Neuronal stem cell (in vitro differentiated cells): ENCODE results near the gene SORL1.

Source experiments
- DNase-seq: peaks from one replicate; pipeline ENCODE4 v3.0.0-alpha.2; 2013; ENCODE audit warnings: low spot score
- H2AFZ ChIP-seq: one replicate; pipeline ENCODE4 v1.6.1; 2013; ENCODE audit warnings: mild to moderate bottlenecking, low read length, inconsistent platforms
- H2AK5ac ChIP-seq: 2 replicates; pipeline ENCODE4 v1.6.1; 2013; ENCODE audit warnings: low read depth, mild to moderate bottlenecking, inconsistent platforms, low read length, moderate library complexity, mixed read lengths
- H2BK120ac ChIP-seq: 2 replicates; pipeline ENCODE4 v1.6.1; 2013; ENCODE audit warnings: low read depth, mild to moderate bottlenecking, inconsistent platforms, low read length, moderate library complexity, mixed read lengths
- H2BK12ac ChIP-seq: one replicate; pipeline ENCODE4 v1.6.1; 2013; ENCODE audit warnings: low read length, inconsistent platforms
- H2BK15ac ChIP-seq: 2 replicates; pipeline ENCODE4 v1.6.1; 2013; ENCODE audit warnings: mild to moderate bottlenecking, low read length, inconsistent platforms, mixed read lengths
- H2BK5ac ChIP-seq: one replicate; pipeline ENCODE4 v1.6.1; 2013; ENCODE audit warnings: inconsistent platforms, mild to moderate bottlenecking, low read length, moderate library complexity
- H3K14ac ChIP-seq: one replicate; pipeline ENCODE4 v1.6.1; 2013; ENCODE audit warnings: low read length, inconsistent platforms
- H3K18ac ChIP-seq: 2 replicates; pipeline ENCODE4 v1.6.1; 2013; ENCODE audit warnings: low read length, inconsistent platforms
- H3K23ac ChIP-seq: 2 replicates; pipeline ENCODE4 v1.6.1; 2013; ENCODE audit warnings: low read depth, mild to moderate bottlenecking, mixed read lengths, low read length, inconsistent platforms; ENCODE audit not compliant: poor library complexity
- H3K27ac ChIP-seq: replicated peaks from 3 replicates; pipeline ENCODE4 v1.5.1; 2013; ENCODE audit warnings: low read length, inconsistent platforms
- H3K27me3 ChIP-seq, 3 experiments: 2 replicates each; pipeline ENCODE4 v1.6.1; 2013; ENCODE audit warnings: low read length in 3 of 3, mild to moderate bottlenecking in 2 of 3, inconsistent platforms in 1 of 3, low read depth in 1 of 3, mixed read lengths in 1 of 3, moderate library complexity in 1 of 3; ENCODE audit not compliant: control insufficient read depth in 3 of 3, insufficient read depth in 3 of 3
- H3K36me3 ChIP-seq, 2 donors: replicated peaks in 1 of 2; 2 replicates each; pipeline ENCODE4 v1.6.1; 2013; ENCODE audit warnings: low read length in 2 of 2; ENCODE audit not compliant: control insufficient read depth in 2 of 2, insufficient read depth in 2 of 2
- H3K4ac ChIP-seq: 2 replicates; pipeline ENCODE4 v1.6.1; 2013; ENCODE audit warnings: inconsistent platforms, mild to moderate bottlenecking, low read length, moderate library complexity
- H3K4me1 ChIP-seq, 2 donors: 1 replicate in 1 of 2; 2 replicates in 1 of 2; pipeline ENCODE4 v1.6.1; 2013; ENCODE audit warnings: low read length in 2 of 2, low read depth in 1 of 2; ENCODE audit not compliant: control insufficient read depth in 2 of 2, insufficient read depth in 1 of 2
- H3K4me2 ChIP-seq: one replicate; pipeline ENCODE4 v1.6.1; 2013; ENCODE audit warnings: mild to moderate bottlenecking, low read length, inconsistent platforms; ENCODE audit not compliant: insufficient read depth, poor library complexity, severe bottlenecking
- H3K4me3 ChIP-seq, 2 donors: 2 replicates each; pipeline ENCODE4 v1.5.1; 2013; ENCODE audit warnings: low read length in 2 of 2, mild to moderate bottlenecking in 2 of 2, inconsistent platforms in 1 of 2, moderate library complexity in 1 of 2
- H3K79me1 ChIP-seq: one replicate; pipeline ENCODE4 v1.6.1; 2013; ENCODE audit warnings: low read depth, mild to moderate bottlenecking, inconsistent platforms, low read length, moderate library complexity
- H3K9ac ChIP-seq: one replicate; pipeline ENCODE4 v1.6.1; 2013; ENCODE audit warnings: mild to moderate bottlenecking, low read depth, low read length, inconsistent platforms; ENCODE audit not compliant: poor library complexity
- H3K9me3 ChIP-seq, 2 donors: replicated peaks in 1 of 2; 2 replicates each; pipeline versions ENCODE3 to v1.6.1; 2013; ENCODE audit warnings: low read length in 2 of 2, mild to moderate bottlenecking in 2 of 2, inconsistent platforms in 1 of 2, low read depth in 1 of 2, mixed read lengths in 1 of 2, moderate library complexity in 1 of 2; ENCODE audit not compliant: control insufficient read depth in 2 of 2, insufficient read depth in 1 of 2
- H4K8ac ChIP-seq: one replicate; pipeline ENCODE4 v1.6.1; 2013; ENCODE audit warnings: low read depth, mild to moderate bottlenecking, inconsistent platforms, low read length, moderate library complexity
- H4K91ac ChIP-seq: one replicate; pipeline ENCODE4 v1.6.1; 2013; ENCODE audit warnings: low read length, low read depth, mild to moderate bottlenecking, inconsistent platforms; ENCODE audit not compliant: poor library complexity
- WGBS, 2 donors: extraction: QIAGEN DNeasy Blood & Tissue Kit; methylation state at CpG; one replicate each; pipeline ENCODE4 v1.1.7; 2013; ENCODE audit warnings: missing lambda C conversion rate in 2 of 2, mixed read lengths in 1 of 2; ENCODE audit not compliant: insufficient read length in 2 of 2, insufficient replicate concordance in 1 of 2; ENCODE audit errors: extremely low coverage in 2 of 2; 5-methylcytosine and 5-hydroxymethylcytosine counted together

Gene SORL1

DNA sequence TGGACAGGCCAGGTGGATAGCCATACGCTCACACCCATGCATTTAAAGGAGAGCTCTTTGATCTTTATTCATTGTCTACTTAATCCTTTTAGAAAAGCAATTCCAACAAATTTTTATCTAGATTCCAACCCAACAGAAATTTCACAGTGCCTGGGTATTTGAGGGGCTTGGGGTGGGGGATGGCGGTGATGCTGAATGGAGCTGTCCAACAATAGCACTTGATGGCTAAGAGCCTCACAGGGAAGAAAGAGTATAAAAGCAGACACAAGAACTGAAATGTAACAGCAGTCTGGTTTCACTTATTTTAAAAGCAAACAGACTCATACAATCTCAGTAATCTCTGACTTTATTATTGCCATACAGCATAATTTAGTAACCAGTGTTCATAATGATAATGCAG lies 102.4 kb downstream of the SORL1 start:
- Histone ChIP-seq H4K91ac (no peak overlapping the region), H2BK120ac (no peak overlapping the region), H3K27ac (no peak overlapping the region), H3K27me3 (no peaks in the 10 kb centered on the region), H3K4me3 (no peak overlapping the region), H3K36me3 (peaks cover 4 to 60% of the 10 kb centered on the region in 2 donors), H2BK5ac (no peak overlapping the region), H2BK12ac (no peak overlapping the region), H2AFZ (no peak overlapping the region), H2AK5ac (no peak overlapping the region), H3K23ac (no peak overlapping the region), H3K18ac (no peak overlapping the region), H2BK15ac (no peak overlapping the region), H4K8ac (no peak overlapping the region), H3K14ac (no peak overlapping the region), H3K79me1 (no peaks in the 10 kb centered on the region), H3K4ac (no peak overlapping the region), H3K9ac (no peak overlapping the region), H3K4me2 (no peak overlapping the region), H3K4me1 (peaks cover 11 to 20% of the 10 kb centered on the region in 2 donors), H3K9me3 (no peaks in the 10 kb centered on the region)
- DNase-seq: no peak
- no CpG with 5 or more reads among the region's 2 CpGs for WGBS, 2 donors

DNA sequence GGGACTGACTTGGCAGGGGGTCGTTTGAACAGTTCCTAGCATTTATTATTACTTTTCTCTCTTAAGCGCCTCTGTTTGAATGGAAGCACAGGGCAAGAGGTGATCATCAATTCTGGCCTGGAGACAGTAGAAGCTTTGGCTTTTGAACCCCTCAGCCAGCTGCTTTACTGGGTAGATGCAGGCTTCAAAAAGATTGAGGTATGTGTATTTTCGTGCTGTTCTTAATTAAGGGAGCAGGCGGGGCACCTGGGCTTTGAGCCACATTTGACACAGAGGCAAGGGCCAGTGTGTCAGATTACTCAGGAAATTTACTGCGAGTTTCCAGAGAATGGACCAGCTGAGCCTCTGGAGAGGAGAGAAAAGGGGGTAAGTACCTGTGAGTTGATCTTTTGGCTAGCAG lies 103.0 kb downstream of the SORL1 start:
- no peak overlapping the region for H2BK5ac ChIP-seq
- no peaks in the 10 kb centered on the region for H3K79me1 ChIP-seq
- no peaks in the 10 kb centered on the region for H3K27me3 ChIP-seq
- no peak overlapping the region for H2BK12ac ChIP-seq
- H3K27ac ChIP-seq: no peak overlapping the region
- WGBS, 2 donors: no CpG with 5 or more reads among the region's 5 CpGs
- no peak overlapping the region for H3K4ac ChIP-seq
- no peak overlapping the region for H3K18ac ChIP-seq
- H2AK5ac ChIP-seq: no peak overlapping the region
- no peak overlapping the region for H4K8ac ChIP-seq
- H3K4me1 ChIP-seq: peaks cover 11 to 23% of the 10 kb centered on the region in 2 donors
- no peak overlapping the region for H3K9ac ChIP-seq
- H2BK15ac ChIP-seq: no peak overlapping the region
- H2BK120ac ChIP-seq: no peak overlapping the region
- no peak overlapping the region for H3K14ac ChIP-seq
- H3K36me3 ChIP-seq: peaks cover 6 to 62% of the 10 kb centered on the region in 2 donors
- no peaks in the 10 kb centered on the region for H3K9me3 ChIP-seq
- H3K23ac ChIP-seq: no peak overlapping the region
- H3K4me2 ChIP-seq: no peak overlapping the region
- H4K91ac ChIP-seq: no peak overlapping the region
- no peak overlapping the region for H2AFZ ChIP-seq
- H3K4me3 ChIP-seq: no peak overlapping the region
- no peak for DNase-seq

DNA sequence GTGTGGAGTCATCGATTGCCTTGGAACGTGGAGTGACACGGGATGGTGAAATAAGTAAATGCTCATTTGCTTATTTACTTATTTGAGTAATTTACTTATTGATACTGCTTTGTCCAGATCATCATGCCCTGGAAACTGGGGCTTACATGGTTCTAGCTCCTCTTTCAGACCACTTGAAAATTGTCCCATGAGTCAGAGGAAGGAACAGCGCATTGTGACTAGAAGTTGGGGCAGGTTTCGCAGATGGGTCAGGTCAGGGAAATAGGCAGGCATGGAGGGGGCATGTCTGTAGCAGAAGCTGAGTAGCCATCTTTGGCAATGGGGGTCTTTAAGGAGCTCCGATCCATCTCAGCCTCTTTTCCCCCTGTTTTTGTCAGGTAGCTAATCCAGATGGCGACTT lies 104.8 kb downstream of the SORL1 start:
- Histone ChIP-seq H2BK12ac (no peak overlapping the region), H3K9me3 (no peaks in the 10 kb centered on the region), H2BK5ac (no peak overlapping the region), H2AK5ac (no peak overlapping the region), H2BK120ac (no peak overlapping the region), H3K27ac (no peak overlapping the region), H3K4me1 (peaks cover 11 to 18% of the 10 kb centered on the region in 2 donors), H2AFZ (no peak overlapping the region), H3K4ac (no peak overlapping the region), H3K36me3 (peaks cover 6 to 67% of the 10 kb centered on the region in 2 donors), H4K91ac (no peak overlapping the region), H4K8ac (no peak overlapping the region), H3K18ac (no peak overlapping the region), H3K9ac (no peak overlapping the region), H3K4me2 (no peak overlapping the region), H3K14ac (no peak overlapping the region), H3K79me1 (no peaks in the 10 kb centered on the region), H2BK15ac (no peak overlapping the region), H3K27me3 (no peaks in the 10 kb centered on the region), H3K23ac (no peak overlapping the region), H3K4me3 (no peak overlapping the region)
- no peak for DNase-seq
- WGBS, 2 donors: no CpG with 5 or more reads among the region's 7 CpGs

DNA sequence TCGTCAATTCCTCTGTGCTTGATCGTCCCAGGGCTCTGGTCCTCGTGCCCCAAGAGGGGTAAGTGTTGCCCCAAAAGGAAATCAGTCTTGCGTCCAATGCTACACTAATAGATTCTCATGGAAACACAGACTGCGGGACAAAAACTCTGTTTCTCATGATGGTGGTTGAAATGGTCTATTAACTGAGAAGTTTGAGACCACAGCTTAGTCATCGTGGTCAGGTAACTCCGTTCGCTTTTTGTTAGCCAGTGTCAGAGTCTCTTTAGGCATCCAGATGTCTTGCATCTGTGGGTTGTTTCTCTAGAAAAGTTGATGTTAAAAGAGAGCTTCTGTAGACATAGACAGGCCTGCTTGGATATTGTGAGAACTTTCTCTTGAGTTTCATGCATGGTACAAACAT lies 105.2 kb downstream of the SORL1 start:
- Histone ChIP-seq H2BK15ac (no peak overlapping the region), H3K14ac (no peak overlapping the region), H3K4me1 (peaks cover 9 to 16% of the 10 kb centered on the region in 2 donors), H3K79me1 (no peaks in the 10 kb centered on the region), H3K4me2 (no peak overlapping the region), H2BK5ac (no peak overlapping the region), H3K27ac (no peak overlapping the region), H4K8ac (no peak overlapping the region), H3K9me3 (no peaks in the 10 kb centered on the region), H3K4ac (no peak overlapping the region), H3K36me3 (peaks cover 6 to 67% of the 10 kb centered on the region in 2 donors), H2AK5ac (no peak overlapping the region), H3K23ac (no peak overlapping the region), H3K4me3 (no peak overlapping the region), H2AFZ (no peak overlapping the region), H3K27me3 (no peaks in the 10 kb centered on the region), H2BK120ac (no peak overlapping the region), H3K18ac (no peak overlapping the region), H2BK12ac (no peak overlapping the region), H4K91ac (no peak overlapping the region), H3K9ac (no peak overlapping the region)
- no peak for DNase-seq
- no CpG with 5 or more reads among the region's 8 CpGs for WGBS, 2 donors
